NAMALWA (cell line): ENCODE results near the gene KCTD17.

Experiments used
- DNase-seq: peaks from one replicate; pipeline ENCODE4 v3.0.0-alpha.2; 2015; ENCODE audit warnings: low spot score

KCTD17 gene

DNA sequence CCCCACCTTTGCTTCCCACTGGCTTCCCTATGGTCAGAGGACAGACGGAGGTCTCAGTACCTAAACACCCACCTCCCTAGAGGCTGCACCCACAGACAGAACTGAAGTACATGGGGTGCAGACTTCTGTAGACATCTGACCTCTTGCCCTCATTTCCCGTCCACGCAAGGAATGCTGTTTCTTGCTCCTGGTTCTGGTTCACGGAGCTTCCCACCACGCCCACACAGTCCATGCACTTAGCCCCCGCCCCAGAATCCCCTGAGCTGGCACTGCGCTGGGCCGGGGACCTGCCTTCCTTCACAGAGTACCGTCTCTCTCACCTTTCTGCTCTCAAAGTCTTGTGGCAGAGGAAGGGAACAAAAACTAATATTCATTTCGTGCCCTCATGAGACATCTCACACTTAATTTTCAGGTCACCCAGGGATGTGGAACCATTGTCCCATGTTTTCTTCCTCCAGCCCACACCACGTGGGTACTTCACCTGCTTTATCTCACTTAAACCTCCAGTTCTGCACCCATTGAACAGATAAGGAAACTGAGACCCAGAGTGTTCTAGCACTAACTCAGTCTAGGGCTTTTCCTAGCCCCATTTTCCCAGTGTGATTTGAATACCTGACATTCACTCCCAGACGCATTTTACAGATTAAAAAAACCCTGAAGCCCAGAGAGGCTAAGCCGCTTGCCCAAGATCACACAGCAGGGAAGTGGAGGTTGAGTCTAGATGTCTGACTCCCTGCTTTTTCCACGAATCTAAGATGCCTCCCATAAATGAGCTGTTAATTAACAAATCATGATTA lies 52.3 kb downstream of the KCTD17 start:
- DNase-seq = no peak

DNA sequence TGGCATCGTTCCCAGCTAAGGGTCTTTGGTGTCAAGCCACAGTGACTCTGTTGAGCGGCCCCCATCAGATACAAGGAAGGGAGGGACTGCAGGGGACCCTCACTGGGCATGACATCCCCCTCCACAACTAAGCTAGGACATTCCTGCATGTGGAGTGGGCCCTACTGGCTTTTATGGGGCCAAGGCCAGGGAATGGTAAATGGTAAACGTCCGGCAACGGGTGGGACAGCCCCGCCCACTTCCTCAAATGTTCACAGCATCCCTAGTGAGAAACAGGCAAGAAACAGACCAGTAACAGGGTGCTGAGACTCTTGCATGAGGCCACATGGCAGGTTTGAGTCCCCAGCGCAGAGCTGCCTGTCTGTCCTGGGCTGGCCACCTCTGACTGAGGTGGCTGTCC lies 53.6 kb downstream of the KCTD17 start:
- no peak for DNase-seq

DNA sequence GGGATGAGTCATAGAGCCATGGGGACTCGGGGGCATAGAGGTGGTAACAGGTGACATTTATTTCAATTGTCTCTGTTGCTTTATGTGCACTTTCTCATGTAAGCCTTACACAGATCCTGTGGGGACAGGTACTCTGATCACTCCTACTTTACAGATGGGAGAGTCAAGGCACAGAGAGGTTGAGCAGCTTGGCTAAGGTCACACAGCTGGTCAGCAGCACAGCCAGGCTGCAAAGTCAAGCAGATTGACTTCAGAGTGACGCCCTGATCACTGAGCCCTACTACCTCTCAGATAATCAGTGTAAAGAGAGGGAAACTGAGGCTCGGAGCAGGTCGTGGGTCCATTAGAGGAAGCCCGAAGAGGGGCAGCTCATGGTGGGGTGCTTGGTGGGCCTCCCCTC lies 54.4 kb downstream of the KCTD17 start:
- no peak for DNase-seq

DNA sequence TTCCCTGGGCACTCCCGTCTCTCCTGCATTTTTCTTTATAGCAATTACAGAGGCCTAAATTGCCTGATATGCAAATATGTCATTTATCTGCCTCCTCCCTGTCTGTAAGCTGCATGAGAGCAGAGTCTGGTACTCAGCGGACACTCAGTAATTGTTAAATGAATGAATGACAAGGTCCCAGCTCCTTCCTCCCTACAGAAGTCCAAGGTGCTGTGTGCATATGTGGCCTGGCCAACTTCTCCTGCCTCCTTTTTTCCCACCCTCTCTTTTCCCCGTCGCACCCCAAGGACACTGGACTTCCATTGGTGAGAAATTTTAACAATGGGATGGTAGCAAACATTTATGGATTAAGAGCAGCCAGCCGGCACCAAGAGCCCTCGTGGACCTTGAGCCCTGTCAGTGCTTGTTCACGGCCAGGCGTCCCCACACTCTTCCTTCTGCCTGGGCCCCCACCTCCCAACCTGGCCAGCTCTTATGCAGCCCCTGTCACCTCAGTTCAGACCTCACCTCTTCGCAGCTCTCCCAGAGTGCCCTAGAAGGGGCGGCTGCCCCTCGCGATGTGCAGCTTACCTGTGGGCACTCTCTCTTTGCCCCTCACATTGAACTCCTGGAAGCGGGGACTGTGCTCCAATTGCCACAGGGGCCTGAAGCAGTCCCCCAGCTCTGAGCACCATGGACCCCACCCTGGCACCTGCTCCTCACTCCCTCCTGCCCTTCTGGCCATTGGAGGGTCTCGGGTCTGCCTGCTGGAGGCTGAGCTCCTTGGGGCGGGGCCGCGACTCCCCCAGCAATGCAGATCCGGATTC lies 56.5 kb downstream of the KCTD17 start:
- DNase-seq = no peak

DNA sequence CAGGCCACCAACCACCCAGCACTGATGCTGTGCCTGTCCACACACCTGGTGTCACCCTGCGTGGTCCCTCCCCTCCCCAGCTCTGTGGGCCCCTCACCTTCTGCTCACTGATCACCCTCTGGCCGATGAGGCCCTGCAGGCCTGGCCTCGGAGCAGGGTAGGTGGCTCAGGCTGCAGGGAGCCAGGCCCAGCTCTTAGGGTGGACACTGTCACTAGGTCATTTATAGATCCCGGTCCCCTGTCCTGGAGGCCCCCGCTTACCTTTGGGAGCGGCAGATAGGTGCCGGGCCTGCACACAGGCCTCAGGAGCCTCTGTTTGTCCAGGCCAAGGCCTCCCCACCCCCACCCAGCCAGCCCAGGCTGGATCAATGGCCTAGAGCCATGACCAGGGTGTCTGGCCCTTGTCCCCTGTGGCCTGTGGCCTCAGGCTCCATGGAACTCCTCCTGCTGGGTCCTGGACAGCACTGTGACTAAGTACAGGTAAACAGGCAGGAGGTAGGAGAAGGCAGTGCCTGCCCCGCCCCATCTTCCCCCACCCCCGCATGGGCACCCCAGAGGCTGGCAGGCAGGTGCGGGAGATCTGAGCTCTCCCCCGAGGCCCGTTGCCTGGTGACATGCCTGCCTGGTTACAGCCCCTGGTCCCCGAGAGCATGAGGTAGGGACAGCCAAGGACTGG lies 57.8 kb downstream of the KCTD17 start, which contains the start of gene TMPRSS6:
Gene TMPRSS6, minus strand, starts transcription at position 472 of the 676 bp plus-strand sequence. CDS start 6,296 bp downstream, outside the sequence.
- no peak for DNase-seq

DNA sequence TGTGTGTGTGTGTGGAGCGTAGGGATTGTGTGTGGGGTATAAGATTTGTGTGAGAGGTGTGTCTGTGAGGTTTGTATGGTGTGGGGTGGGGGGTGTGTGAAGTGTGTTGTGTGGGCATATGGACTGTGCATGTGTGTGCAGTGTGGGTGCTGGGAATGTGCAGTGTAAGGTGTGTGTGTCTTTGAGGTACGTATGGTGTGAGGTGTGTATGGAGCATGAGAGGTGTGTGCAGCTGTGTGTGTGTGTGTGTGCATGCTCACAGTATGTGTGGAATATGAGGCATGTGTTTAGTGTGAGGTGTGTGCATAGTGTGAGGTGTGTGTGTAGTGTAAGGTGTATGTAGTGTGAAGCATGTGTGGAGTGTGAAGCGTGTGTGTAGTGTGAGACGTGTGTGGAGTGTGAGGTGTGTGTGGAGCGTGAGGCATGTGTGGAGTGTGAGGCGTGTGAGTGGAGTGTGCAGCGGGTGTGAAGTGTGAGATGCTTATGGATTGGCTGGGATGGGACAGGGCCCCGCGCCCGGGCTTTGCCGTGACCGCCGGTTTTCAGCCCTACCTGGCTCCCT lies 59.7 kb downstream of the KCTD17 start:
- no peak for DNase-seq

DNA sequence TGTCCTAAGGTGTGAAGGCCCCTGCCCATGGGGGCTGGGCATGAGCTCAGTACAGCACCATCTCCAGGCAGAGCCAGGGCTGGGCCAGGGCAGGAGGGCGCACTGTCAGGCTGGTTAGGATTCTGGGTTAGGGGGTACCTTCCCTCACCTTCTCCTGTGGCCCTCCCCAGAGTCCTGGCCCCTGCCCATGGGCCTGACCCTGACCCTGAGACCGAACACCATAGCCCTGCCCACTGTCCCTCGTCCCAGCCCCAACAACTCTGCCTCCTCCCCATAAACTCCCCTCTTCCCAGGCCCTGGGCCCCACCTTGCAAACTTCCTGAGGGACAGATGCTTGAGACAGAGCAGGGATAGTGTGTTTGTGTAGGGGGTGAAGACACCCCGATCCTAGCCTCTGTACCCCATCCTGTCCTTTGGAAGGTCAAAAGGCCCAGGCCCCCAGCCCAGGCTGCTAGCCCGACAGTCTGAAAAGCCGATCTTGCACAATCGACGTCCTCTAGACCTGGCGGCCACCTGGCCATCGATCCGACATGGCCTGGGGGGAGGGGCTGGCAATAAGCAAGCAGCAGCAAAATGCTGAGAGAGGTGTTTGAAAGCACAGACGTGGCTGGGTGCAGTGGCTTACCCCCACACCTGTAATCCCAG lies 60.7 kb downstream of the KCTD17 start:
- no peak for DNase-seq
